Measurements from ENCODE around the gene TRAPPC3L. TPM values are rescaled to one million over a fixed set of nuclear protein-coding genes. Genes with fewer than 3 reads are reported as not detected.

Gene TRAPPC3L
- total RNA-seq, 1 donor from 2014 or later = not detected

DNA sequence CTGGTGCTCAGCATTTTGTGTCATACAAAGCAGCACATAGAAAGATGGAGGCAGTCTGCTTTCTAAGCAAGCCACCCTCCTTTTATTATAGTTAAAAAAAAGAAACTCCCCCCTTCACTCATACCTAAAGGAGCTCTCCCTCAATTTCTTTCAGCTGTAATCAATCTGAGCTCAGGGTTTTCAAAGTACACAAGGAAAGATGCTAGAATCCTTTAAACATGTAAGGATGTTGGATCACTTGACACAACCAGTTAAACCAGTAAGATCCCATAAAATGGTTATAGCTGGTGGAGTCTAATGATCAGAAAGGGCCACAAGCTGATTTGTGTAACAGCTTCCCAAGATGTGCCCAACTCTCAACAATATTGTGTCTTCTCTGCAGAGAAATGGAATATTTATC is 8.0 kb upstream of the TRAPPC3L start, which contains the start of gene CALHM4:
Gene CALHM4 (plus strand): TSS at position 301 of the 400 bp plus-strand sequence. CDS start 43 bp downstream, at position 344.
- TF ChIP-seq, protein P1, sequence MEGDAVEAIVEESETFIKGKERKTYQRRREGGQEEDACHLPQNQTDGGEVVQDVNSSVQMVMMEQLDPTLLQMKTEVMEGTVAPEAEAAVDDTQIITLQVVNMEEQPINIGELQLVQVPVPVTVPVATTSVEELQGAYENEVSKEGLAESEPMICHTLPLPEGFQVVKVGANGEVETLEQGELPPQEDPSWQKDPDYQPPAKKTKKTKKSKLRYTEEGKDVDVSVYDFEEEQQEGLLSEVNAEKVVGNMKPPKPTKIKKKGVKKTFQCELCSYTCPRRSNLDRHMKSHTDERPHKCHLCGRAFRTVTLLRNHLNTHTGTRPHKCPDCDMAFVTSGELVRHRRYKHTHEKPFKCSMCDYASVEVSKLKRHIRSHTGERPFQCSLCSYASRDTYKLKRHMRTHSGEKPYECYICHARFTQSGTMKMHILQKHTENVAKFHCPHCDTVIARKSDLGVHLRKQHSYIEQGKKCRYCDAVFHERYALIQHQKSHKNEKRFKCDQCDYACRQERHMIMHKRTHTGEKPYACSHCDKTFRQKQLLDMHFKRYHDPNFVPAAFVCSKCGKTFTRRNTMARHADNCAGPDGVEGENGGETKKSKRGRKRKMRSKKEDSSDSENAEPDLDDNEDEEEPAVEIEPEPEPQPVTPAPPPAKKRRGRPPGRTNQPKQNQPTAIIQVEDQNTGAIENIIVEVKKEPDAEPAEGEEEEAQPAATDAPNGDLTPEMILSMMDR (IDR thresholded peaks at IDR 0.05; ENCODE audit: unreplicated experiment) = no peak
- Mint-ChIP-seq H3K4me1 (ENCODE audit: low read depth) (peaks cover 12% of the 10 kb centered on the region), H3K27ac (no peak within 1 kb of the TSS), H3K36me3 (ENCODE audit: insufficient read depth) (no peaks in the 10 kb centered on the region), H3K4me3 (ENCODE audit: low read depth) (no peak within 1 kb of the TSS), H3K27me3 (no peaks in the 10 kb centered on the region), H3K9me3 (ENCODE audit: low read depth) (no peaks in the 10 kb centered on the region)
- no peak for DNase-seq (ENCODE audit: low spot score, unreplicated experiment)

DNA sequence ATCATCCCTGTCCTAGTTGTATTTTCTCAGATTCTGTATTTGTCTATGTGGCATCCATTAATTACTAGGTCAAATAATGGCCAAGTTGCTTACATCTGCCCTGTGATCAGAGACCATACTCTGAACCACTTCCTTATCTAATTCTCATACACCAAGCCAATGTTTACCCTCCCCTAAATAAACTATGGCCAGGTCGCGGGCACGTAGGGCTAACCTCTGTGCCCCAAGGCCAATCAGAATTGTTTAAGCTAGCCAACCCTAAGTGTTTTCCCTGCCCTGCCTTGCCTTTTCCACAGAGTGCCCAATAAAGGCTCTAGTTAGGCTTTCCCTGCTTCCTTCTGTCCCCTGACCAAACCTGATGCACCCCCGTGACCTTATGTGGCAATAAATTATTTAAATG is 5.3 kb upstream of the TRAPPC3L start:
- no peaks in the 10 kb centered on the region for H3K27me3 Mint-ChIP-seq
- H3K27ac Mint-ChIP-seq = peak overlapping the region; percentile 73
- H3K36me3 Mint-ChIP-seq (ENCODE audit: insufficient read depth) = no peaks in the 10 kb centered on the region
- DNase-seq (ENCODE audit: low spot score, unreplicated experiment) = no peak
- H3K4me1 Mint-ChIP-seq (ENCODE audit: low read depth) = peaks cover 11% of the 10 kb centered on the region
- no peak overlapping the region for H3K4me3 Mint-ChIP-seq (ENCODE audit: low read depth)
- H3K9me3 Mint-ChIP-seq (ENCODE audit: low read depth) = no peaks in the 10 kb centered on the region
- TF ChIP-seq, protein P1 (IDR thresholded peaks at IDR 0.05; ENCODE audit: unreplicated experiment) = no peak

GRCh38 chr6:116547358-116547757 is 1.9 kb upstream of the TRAPPC3L start:
- TF ChIP-seq, protein P1 (IDR thresholded peaks at IDR 0.05; ENCODE audit: unreplicated experiment) = no peak
- Mint-ChIP-seq H3K9me3 (ENCODE audit: low read depth) (no peaks in the 10 kb centered on the region), H3K27me3 (no peaks in the 10 kb centered on the region)

DNA sequence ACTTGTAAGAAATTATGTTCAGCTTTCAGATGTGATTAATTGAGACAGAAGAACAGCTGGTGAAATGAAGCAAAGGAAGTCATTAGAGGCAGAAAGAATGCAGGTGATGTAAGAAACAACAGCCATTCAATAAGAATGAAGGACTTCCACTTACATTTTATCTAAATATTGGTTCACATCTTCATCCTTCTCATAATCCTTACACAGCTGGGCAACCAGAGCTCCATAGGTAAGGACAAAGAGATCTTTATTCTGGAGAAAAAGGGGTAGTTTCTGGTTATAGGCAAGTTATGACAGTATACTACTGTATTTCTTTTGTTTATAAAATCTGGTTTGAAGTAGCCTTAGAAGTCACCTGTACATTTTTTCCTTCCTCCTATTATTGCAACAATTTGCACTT is 2.3 kb downstream of the TRAPPC3L start:
- Mint-ChIP-seq H3K9me3 (ENCODE audit: low read depth) (no peaks in the 10 kb centered on the region), H3K27ac (no peak overlapping the region), H3K4me3 (ENCODE audit: low read depth) (no peak overlapping the region), H3K27me3 (no peaks in the 10 kb centered on the region), H3K4me1 (ENCODE audit: low read depth) (peaks cover 15% of the 10 kb centered on the region), H3K36me3 (ENCODE audit: insufficient read depth) (no peaks in the 10 kb centered on the region)
- TF ChIP-seq, protein P1 (IDR thresholded peaks at IDR 0.05; ENCODE audit: unreplicated experiment) = no peak
- no peak for DNase-seq (ENCODE audit: low spot score, unreplicated experiment)

More at GRCh38 chr6:116547358-116547757, 1.9 kb upstream of the TRAPPC3L start:
- H3K4me1 Mint-ChIP-seq (ENCODE audit: low read depth) = peaks cover 18% of the 10 kb centered on the region
- H3K27ac Mint-ChIP-seq = no peak overlapping the region
- no peaks in the 10 kb centered on the region for H3K36me3 Mint-ChIP-seq (ENCODE audit: insufficient read depth)
- DNase-seq (ENCODE audit: low spot score, unreplicated experiment) = no peak
- no peak overlapping the region for H3K4me3 Mint-ChIP-seq (ENCODE audit: low read depth)

- Mint-ChIP-seq H3K27ac (no peak overlapping the region), H3K9me3 (ENCODE audit: low read depth) (no peaks in the 10 kb centered on the region), H3K4me1 (ENCODE audit: low read depth) (peaks cover 15% of the 10 kb centered on the region), H3K27me3 (no peaks in the 10 kb centered on the region), H3K4me3 (ENCODE audit: low read depth) (no peak overlapping the region), H3K36me3 (ENCODE audit: insufficient read depth) (no peaks in the 10 kb centered on the region)
- DNase-seq (ENCODE audit: low spot score, unreplicated experiment) = no peak
- TF ChIP-seq, protein P1 (IDR thresholded peaks at IDR 0.05; ENCODE audit: unreplicated experiment) = no peak
Observed at GRCh38 chr6:116542426-116542825, 3.1 kb downstream of the TRAPPC3L start.

Measured in progenitor cell of endocrine pancreas (in vitro differentiated cells).